Measurements from ENCODE around the gene AMPD2. TPM values are rescaled to one million over a fixed set of nuclear protein-coding genes. Genes with fewer than 3 reads are reported as not detected.
"Not testable (repeated sequence)": the region's sequence is repeated elsewhere in the genome, so short reads cannot be mapped to it uniquely, and the experiment has no call there.

The AMPD2 gene
- total RNA-seq, 4 donors from 2014 or later = 30.9 to 62.1 (median 40.7) TPM

GRCh38 chr1:109659997-109660690 lies 40.5 kb downstream of the AMPD2 start:
- TF ChIP-seq CTCF (IDR thresholded peaks at IDR 0.05) = no peak
- TF ChIP-seq POLR2A (IDR thresholded peaks at IDR 0.05) = no peak
- no peak overlapping the region for H3K4me3 ChIP-seq (ENCODE audit: low read depth, poor library complexity, severe bottlenecking)
- 85 to 89% methylated on average over 5 of the region's 5 CpGs for WGBS, 2 donors
- intact Hi-C loops (cut with DNase I; ENCODE audit: low total_unique reads) = no loop called here
- peak; percentile 9 to 61 for DNase-seq (ENCODE audit: low spot score in 2 of 2)

- intact Hi-C loops (cut with DNase I; ENCODE audit: low total_unique reads); DNase-seq (ENCODE audit: low spot score in 2 of 2): not testable (repeated sequence)
- WGBS, 2 donors = 60 to 83% methylated on average over 3 of the region's 4 CpGs
These were observed 41.0 kb downstream of the AMPD2 start for GRCh38 chr1:109660691-109661026.

GRCh38 chr1:109661391-109661790 lies 41.8 kb downstream of the AMPD2 start:
- no peak for TF ChIP-seq CTCF (IDR thresholded peaks at IDR 0.05)
- no peak for TF ChIP-seq POLR2A (IDR thresholded peaks at IDR 0.05)
- peak; percentile 2 to 39 for DNase-seq (ENCODE audit: low spot score in 2 of 2)
- WGBS, 2 donors = 73 to 86% methylated on average over 2 of the region's 2 CpGs
- intact Hi-C loops (cut with DNase I; ENCODE audit: low total_unique reads) = no loop called here
- H3K4me3 ChIP-seq (ENCODE audit: low read depth, poor library complexity, severe bottlenecking) = no peak overlapping the region

More at GRCh38 chr1:109660691-109661026, 41.0 kb downstream of the AMPD2 start:
- not testable (repeated sequence) for H3K4me3 ChIP-seq (ENCODE audit: low read depth, poor library complexity, severe bottlenecking)

GRCh38 chr1:109664671-109665070 lies 45.0 kb downstream of the AMPD2 start:
- no peak for TF ChIP-seq POLR2A (IDR thresholded peaks at IDR 0.05)
- TF ChIP-seq CTCF (IDR thresholded peaks at IDR 0.05) = no peak
- intact Hi-C loops (cut with DNase I; ENCODE audit: low total_unique reads) = no loop called here
- WGBS, 2 donors = 48 to 88% methylated on average over 1 of the region's 1 CpG
- no peak for DNase-seq (ENCODE audit: low spot score in 2 of 2)
- no peak overlapping the region for H3K4me3 ChIP-seq (ENCODE audit: low read depth, poor library complexity, severe bottlenecking)

GRCh38 chr1:109667452-109668122 lies 48.0 kb downstream of the AMPD2 start, which contains the start of gene GSTM2:
GSTM2 (plus strand) TSS chr1:109668057; CDS start chr1:109668116, 59 bp downstream.
- TF ChIP-seq POLR2A (IDR thresholded peaks at IDR 0.05) (no peak), CTCF (IDR thresholded peaks at IDR 0.05) (no peak)
- peak within 1 kb of the TSS; percentile 14 for H3K4me3 ChIP-seq (ENCODE audit: low read depth, poor library complexity, severe bottlenecking)
- 6 to 9% methylated on average over 22 of the region's 22 CpGs for WGBS, 2 donors
- intact Hi-C loops (cut with DNase I; ENCODE audit: low total_unique reads) = no loop called here
- DNase-seq (ENCODE audit: low spot score in 2 of 2) = peak; percentile 93 to 99

GRCh38 chr1:109668123-109668775 lies 48.6 kb downstream of the AMPD2 start:
- TF ChIP-seq POLR2A (IDR thresholded peaks at IDR 0.05) = no peak
- 4 to 5% methylated on average over 22 to 23 of the region's 26 CpGs for WGBS, 2 donors
- peak in 1 of 2 donors; percentile 85 for DNase-seq (ENCODE audit: low spot score in 2 of 2)
- peak overlapping the region; percentile 14 for H3K4me3 ChIP-seq (ENCODE audit: low read depth, poor library complexity, severe bottlenecking)
- intact Hi-C loops (cut with DNase I; ENCODE audit: low total_unique reads) = no loop called here
